A673 (cell line): ENCODE data around the gene SYK. TPM values are rescaled to one million over a fixed set of nuclear protein-coding genes. Genes with fewer than 3 reads are reported as not detected.

Experiments used
- BruUV-seq: library from RNA; stranded (reverse); fragments of 400-500 nt; replicated peaks from 2 replicates; lab custom pipeline; 2021; lab: Mats Ljungman, UMichigan
- CTCF ChIA-PET: fragments of 300-600 bp; sonication (Branson Sonifier 250); formaldehyde crosslinking; loops from one replicate; lab custom pipeline; 2022; ENCODE audit warnings: antibody characterized with exemption; lab: Charles Lee
- POLR2A ChIA-PET: fragments of 300-600 bp; sonication (Branson Sonifier 250); formaldehyde crosslinking; loops from one replicate; lab custom pipeline; 2022; ENCODE audit warnings: antibody characterized with exemption; ENCODE audit not compliant: low non-redundant PET; lab: Charles Lee
- DNase-seq: peaks from one replicate; pipeline ENCODE4 v3.0.0-alpha.2; 2015; ENCODE audit warnings: low spot score
- H3K27ac ChIP-seq: fragments of 200-600 bp; sonication (generic); 2 replicates; pipeline ENCODE4 v1.5.1; 2016; ENCODE audit warnings: mixed run types, low read depth, mild to moderate bottlenecking, mixed read lengths, antibody characterized with exemption, low read length; ENCODE audit not compliant: poor library complexity, severe bottlenecking
- H3K27me3 ChIP-seq: fragments of 200-600 bp; sonication (generic); replicated peaks from 2 replicates; pipeline ENCODE4 v1.6.1; 2017; ENCODE audit warnings: mixed run types, low read depth, mild to moderate bottlenecking, mixed read lengths, antibody characterized with exemption, low read length; ENCODE audit not compliant: insufficient read depth, poor library complexity
- H3K36me3 ChIP-seq: fragments of 200-600 bp; sonication (generic); 2 replicates; pipeline ENCODE4 v1.6.1; 2016; ENCODE audit warnings: mixed run types, mild to moderate bottlenecking, mixed read lengths, antibody characterized with exemption, low read length; ENCODE audit not compliant: insufficient read depth, poor library complexity, severe bottlenecking
- H3K4me1 ChIP-seq: fragments of 200-600 bp; sonication (generic); 2 replicates; pipeline ENCODE4 v1.6.1; 2017; ENCODE audit warnings: mixed run types, mild to moderate bottlenecking, mixed read lengths, antibody characterized with exemption, low read length; ENCODE audit not compliant: insufficient read depth, poor library complexity, severe bottlenecking
- H3K4me3 ChIP-seq: fragments of 200-600 bp; sonication (generic); 2 replicates; pipeline ENCODE4 v1.5.1; 2016; ENCODE audit warnings: low read depth, mixed run types, mild to moderate bottlenecking, mixed read lengths, low read length; ENCODE audit not compliant: poor library complexity, severe bottlenecking
- H3K9me3 ChIP-seq: fragments of 200-600 bp; sonication (generic); 2 replicates; pipeline ENCODE4 v1.6.1; 2016; ENCODE audit warnings: mixed run types, low read depth, mild to moderate bottlenecking, mixed read lengths, antibody characterized with exemption, low read length; ENCODE audit not compliant: poor library complexity, severe bottlenecking
- EZH2 ChIP-seq: fragments of 200-600 bp; sonication (generic); IDR thresholded peaks from 2 replicates; pipeline ENCODE4 v1.6.1; 2017; ENCODE audit warnings: borderline replicate concordance, low read depth, mild to moderate bottlenecking, mixed read lengths, antibody characterized with exemption, low read length; ENCODE audit not compliant: poor library complexity, severe bottlenecking
- intact Hi-C: fragments of 100-400 bp; cut with micrococcal nuclease; formaldehyde crosslinking; loops from one replicate; pipeline ENCODE4 v1.10.0; 2022; ENCODE audit not compliant: unreplicated experiment
- total RNA-seq: library from RNA; stranded (reverse); gene quantifications from 2 replicates; pipeline ENCODE4 v1.2.3, GENCODE V29; 2021
- TF ChIP-seq, protein P1 (sequence below): fragments of 300-800, 200-600 bp; sonication (generic); conservative IDR thresholded peaks from 2 replicates; pipeline ENCODE4 v1.5.1; 2017; ENCODE audit warnings: low read depth, mild to moderate bottlenecking, antibody characterized with exemption, low read length, moderate library complexity, mixed read lengths

Gene SYK
- total RNA-seq, 1 experiment from 2014 or later: 14.9 TPM

DNA sequence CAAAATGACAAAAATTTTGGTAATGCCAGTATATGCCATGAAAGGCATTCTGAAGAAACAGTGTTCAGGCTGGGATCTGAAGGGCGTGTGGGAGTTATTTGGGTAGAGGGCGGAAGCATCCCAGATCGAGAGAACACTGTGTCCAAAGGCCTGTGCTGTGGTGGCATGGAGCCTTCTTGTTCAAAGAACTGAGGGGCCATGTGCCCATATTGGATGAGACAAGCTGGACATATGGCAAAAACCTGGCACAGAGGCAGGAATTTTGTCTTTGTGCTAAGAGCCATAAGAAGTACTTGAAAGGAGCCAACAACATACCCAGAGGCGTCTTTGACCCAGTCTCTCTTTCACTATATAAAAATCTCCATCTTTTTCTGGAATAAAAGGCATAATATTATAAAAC is 128.0 kb downstream of the SYK start:
- DNase-seq: no peak
- no TSS peak for BruUV-seq
- ChIA-PET POLR2A (interaction anchor here (0.9 kb wide), 1 partner anchor 10 kb away, joined by 4 read pairs; no protein-coding TSS in a partner anchor), CTCF (no interaction called here)
- no peak overlapping the region for H3K4me3 ChIP-seq
- no peak overlapping the region for H3K27ac ChIP-seq
- H3K36me3 ChIP-seq: no peaks in the 10 kb centered on the region
- H3K27me3 ChIP-seq: no peaks in the 10 kb centered on the region
- H3K9me3 ChIP-seq: no peaks in the 10 kb centered on the region
- peaks cover 15% of the 10 kb centered on the region for H3K4me1 ChIP-seq
- intact Hi-C loops: no loop called here
- TF ChIP-seq, protein P1, sequence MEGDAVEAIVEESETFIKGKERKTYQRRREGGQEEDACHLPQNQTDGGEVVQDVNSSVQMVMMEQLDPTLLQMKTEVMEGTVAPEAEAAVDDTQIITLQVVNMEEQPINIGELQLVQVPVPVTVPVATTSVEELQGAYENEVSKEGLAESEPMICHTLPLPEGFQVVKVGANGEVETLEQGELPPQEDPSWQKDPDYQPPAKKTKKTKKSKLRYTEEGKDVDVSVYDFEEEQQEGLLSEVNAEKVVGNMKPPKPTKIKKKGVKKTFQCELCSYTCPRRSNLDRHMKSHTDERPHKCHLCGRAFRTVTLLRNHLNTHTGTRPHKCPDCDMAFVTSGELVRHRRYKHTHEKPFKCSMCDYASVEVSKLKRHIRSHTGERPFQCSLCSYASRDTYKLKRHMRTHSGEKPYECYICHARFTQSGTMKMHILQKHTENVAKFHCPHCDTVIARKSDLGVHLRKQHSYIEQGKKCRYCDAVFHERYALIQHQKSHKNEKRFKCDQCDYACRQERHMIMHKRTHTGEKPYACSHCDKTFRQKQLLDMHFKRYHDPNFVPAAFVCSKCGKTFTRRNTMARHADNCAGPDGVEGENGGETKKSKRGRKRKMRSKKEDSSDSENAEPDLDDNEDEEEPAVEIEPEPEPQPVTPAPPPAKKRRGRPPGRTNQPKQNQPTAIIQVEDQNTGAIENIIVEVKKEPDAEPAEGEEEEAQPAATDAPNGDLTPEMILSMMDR: no peak
- no peak for TF ChIP-seq EZH2

DNA sequence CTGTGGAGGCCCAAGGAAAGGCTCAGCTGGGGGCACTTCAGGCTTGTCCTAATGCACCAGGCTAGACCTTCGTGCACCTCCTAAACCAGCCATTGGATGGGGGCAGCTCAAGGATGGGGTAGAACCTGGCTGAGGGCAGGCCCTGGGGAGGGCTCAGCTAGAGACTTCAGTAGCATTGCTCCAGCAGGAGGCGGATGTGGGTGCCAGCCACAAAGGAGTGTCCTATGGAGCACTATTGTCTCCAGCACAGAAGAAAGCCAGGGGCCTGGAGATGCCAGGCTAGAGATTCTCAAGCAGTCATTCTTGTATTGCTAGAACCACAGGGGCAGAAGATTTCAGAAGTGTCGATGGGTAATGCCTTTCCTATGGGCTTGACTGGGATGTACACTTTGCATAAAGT is 131.8 kb downstream of the SYK start:
- no peak overlapping the region for H3K4me3 ChIP-seq
- H3K9me3 ChIP-seq: no peaks in the 10 kb centered on the region
- CTCF ChIA-PET: no interaction called here
- intact Hi-C loops: no loop called here
- BruUV-seq: no TSS peak
- TF ChIP-seq EZH2: no peak
- TF ChIP-seq, protein P1: no peak
- DNase-seq: no peak
- peaks cover 5% of the 10 kb centered on the region for H3K4me1 ChIP-seq
- POLR2A ChIA-PET: no interaction called here
- no peaks in the 10 kb centered on the region for H3K27me3 ChIP-seq
- no peaks in the 10 kb centered on the region for H3K36me3 ChIP-seq
- H3K27ac ChIP-seq: no peak overlapping the region

DNA sequence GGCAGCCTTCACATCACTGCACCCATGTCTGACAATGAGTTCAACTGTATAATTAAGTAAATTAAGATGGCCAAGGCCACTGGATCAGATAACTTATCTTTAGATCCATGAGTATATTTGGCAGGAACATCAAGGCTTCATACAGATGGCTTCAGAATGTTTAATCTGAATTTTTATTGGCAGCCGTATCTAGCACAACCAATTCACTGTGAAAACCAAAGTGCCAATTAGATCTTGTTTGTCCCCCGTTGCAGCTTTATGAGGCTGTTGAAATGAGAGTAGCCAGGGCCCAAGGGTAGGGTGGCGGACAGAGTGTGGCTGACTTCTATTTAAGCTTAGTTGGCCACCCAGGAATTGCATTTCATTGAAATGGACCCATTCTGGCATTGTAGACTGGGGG is 137.7 kb downstream of the SYK start:
- TF ChIP-seq EZH2: no peak
- TF ChIP-seq, protein P1: no peak
- no peaks in the 10 kb centered on the region for H3K36me3 ChIP-seq
- H3K9me3 ChIP-seq: no peaks in the 10 kb centered on the region
- intact Hi-C loops: no loop called here
- H3K4me3 ChIP-seq: no peak overlapping the region
- CTCF ChIA-PET: no interaction called here
- H3K27me3 ChIP-seq: peaks cover 9% of the 10 kb centered on the region
- no peak overlapping the region for H3K27ac ChIP-seq
- POLR2A ChIA-PET: no interaction called here
- no peak for DNase-seq
- no peaks in the 10 kb centered on the region for H3K4me1 ChIP-seq
- BruUV-seq: no TSS peak
